AG04450 (cell line): ENCODE data around the gene SNX19. TPM values are rescaled to one million over a fixed set of nuclear protein-coding genes. Genes with fewer than 3 reads are reported as not detected.

Experiments
- CTCF ChIA-PET: fragments of 300-600, 350-600 bp; formaldehyde crosslinking; extraction: SDS; loops from one replicate; lab custom pipeline; 2022; ENCODE audit warnings: antibody characterized with exemption, inconsistent platforms; lab: Charles Lee
- POLR2A ChIA-PET: fragments of 350-600 bp; formaldehyde crosslinking; extraction: SDS; loops from one replicate; lab custom pipeline; 2021; ENCODE audit warnings: antibody characterized with exemption, inconsistent platforms; lab: Yijun Ruan, JAX
- DNase-seq: peaks from one replicate; pipeline ENCODE4 v3.0.0-alpha.2; 2011; ENCODE audit warnings: low read depth, low spot score
- H3K27ac ChIP-seq: one replicate; pipeline ENCODE4 v1.5.1; 2012; ENCODE audit warnings: low read depth, low read length, control low read depth
- H3K27me3 ChIP-seq: one replicate; pipeline ENCODE4 v1.6.0; 2012; ENCODE audit warnings: low read length; ENCODE audit not compliant: control insufficient read depth, insufficient read depth
- H3K4me3 ChIP-seq: 2 replicates; pipeline ENCODE4 v1.5.1; 2011; ENCODE audit warnings: mild to moderate bottlenecking, low read depth, low read length, control low read depth
- H3K9me3 ChIP-seq: 2 replicates; pipeline ENCODE4 v1.5.1; 2012; ENCODE audit warnings: low read length; ENCODE audit not compliant: control insufficient read depth, insufficient read depth
- polyA plus RNA-seq: library from polyadenylated mRNA; depleted of rRNA; stranded (reverse); fragments of >200 nt; gene quantifications from 2 replicates; pipeline ENCODE4 v1.2.3, GENCODE V29; 2011
- TF ChIP-seq, protein P1 (sequence below): IDR thresholded peaks from 2 replicates; pipeline ENCODE4 v1.5.1; 2011; ENCODE audit warnings: low read depth, low read length, control low read depth, inconsistent platforms

Gene SNX19
- polyA plus RNA-seq, 1 experiment, result 64.9 TPM

- CTCF ChIA-PET, result interaction anchor here (1.1 to 1.5 kb wide), 2 partner anchors 23 to 30 kb away, joined by 3 to 4 read pairs; no protein-coding TSS in a partner anchor
- no peak overlapping the region for H3K4me3 ChIP-seq
These were observed 30.8 kb upstream of the SNX19 start for GRCh38 chr11:130947058-130947457.

GRCh38 chr11:130945896-130946295 is 29.6 kb upstream of the SNX19 start:
- H3K4me3 ChIP-seq, result no peak overlapping the region

More at GRCh38 chr11:130947058-130947457, 30.8 kb upstream of the SNX19 start:
- Histone ChIP-seq H3K27me3 (no peaks in the 10 kb centered on the region), H3K9me3 (no peaks in the 10 kb centered on the region), H3K27ac (no peak overlapping the region)
- DNase-seq, result no peak
- POLR2A ChIA-PET, result no interaction called here
- TF ChIP-seq, protein P1, sequence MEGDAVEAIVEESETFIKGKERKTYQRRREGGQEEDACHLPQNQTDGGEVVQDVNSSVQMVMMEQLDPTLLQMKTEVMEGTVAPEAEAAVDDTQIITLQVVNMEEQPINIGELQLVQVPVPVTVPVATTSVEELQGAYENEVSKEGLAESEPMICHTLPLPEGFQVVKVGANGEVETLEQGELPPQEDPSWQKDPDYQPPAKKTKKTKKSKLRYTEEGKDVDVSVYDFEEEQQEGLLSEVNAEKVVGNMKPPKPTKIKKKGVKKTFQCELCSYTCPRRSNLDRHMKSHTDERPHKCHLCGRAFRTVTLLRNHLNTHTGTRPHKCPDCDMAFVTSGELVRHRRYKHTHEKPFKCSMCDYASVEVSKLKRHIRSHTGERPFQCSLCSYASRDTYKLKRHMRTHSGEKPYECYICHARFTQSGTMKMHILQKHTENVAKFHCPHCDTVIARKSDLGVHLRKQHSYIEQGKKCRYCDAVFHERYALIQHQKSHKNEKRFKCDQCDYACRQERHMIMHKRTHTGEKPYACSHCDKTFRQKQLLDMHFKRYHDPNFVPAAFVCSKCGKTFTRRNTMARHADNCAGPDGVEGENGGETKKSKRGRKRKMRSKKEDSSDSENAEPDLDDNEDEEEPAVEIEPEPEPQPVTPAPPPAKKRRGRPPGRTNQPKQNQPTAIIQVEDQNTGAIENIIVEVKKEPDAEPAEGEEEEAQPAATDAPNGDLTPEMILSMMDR, result no peak

DNA sequence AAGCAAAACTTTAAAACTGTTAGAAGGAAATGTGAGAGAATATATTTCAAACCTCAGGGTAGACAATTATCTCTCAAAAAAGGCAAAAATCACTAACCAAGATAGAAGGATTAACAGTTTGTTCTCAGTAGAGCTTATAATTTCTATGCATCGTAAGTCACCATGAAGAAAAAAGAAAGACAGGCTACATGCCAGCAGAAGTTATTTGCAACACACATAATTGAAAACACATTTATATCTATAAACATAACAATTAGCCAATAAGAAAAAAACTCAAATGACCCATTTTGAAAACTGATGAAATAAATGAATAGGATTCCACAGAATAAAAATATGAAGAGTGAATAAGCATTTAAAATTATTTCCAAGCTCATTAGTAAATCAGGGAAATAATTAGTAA is 24.4 kb upstream of the SNX19 start:
- H3K4me3 ChIP-seq, result no peak overlapping the region
- no peak for DNase-seq
- ChIA-PET CTCF (interaction anchor here (1.1 to 3.4 kb wide), 3 partner anchors 17 to 39 kb away, joined by 3 to 9 read pairs (median 3); partner anchors contain the start of gene SNX19), POLR2A (no interaction called here)
- TF ChIP-seq, protein P1, result no peak
- no peaks in the 10 kb centered on the region for H3K9me3 ChIP-seq
- H3K27ac ChIP-seq, result no peak overlapping the region
- H3K27me3 ChIP-seq, result no peaks in the 10 kb centered on the region

More at GRCh38 chr11:130945896-130946295, 29.6 kb upstream of the SNX19 start:
- TF ChIP-seq, protein P1, result no peak
- Histone ChIP-seq H3K27me3 (no peaks in the 10 kb centered on the region), H3K27ac (no peak overlapping the region), H3K9me3 (no peaks in the 10 kb centered on the region)
- CTCF ChIA-PET, result interaction anchor here (0.5 to 1.5 kb wide), 3 partner anchors 9 to 29 kb away, joined by 3 to 4 read pairs (median 3); no protein-coding TSS in a partner anchor
- peak; percentile 61 for DNase-seq
- POLR2A ChIA-PET, result no interaction called here

GRCh38 chr11:130937051-130937450 is 20.8 kb upstream of the SNX19 start:
- TF ChIP-seq, protein P1, result no peak
- Histone ChIP-seq H3K27me3 (no peaks in the 10 kb centered on the region), H3K9me3 (no peaks in the 10 kb centered on the region), H3K27ac (no peak overlapping the region), H3K4me3 (no peak overlapping the region)
- CTCF ChIA-PET, result interaction anchor here (0.7 to 1.5 kb wide), 4 partner anchors 9 to 43 kb away, joined by 3 to 10 read pairs (median 4); no protein-coding TSS in a partner anchor
- DNase-seq, result no peak
- POLR2A ChIA-PET, result no interaction called here

DNA sequence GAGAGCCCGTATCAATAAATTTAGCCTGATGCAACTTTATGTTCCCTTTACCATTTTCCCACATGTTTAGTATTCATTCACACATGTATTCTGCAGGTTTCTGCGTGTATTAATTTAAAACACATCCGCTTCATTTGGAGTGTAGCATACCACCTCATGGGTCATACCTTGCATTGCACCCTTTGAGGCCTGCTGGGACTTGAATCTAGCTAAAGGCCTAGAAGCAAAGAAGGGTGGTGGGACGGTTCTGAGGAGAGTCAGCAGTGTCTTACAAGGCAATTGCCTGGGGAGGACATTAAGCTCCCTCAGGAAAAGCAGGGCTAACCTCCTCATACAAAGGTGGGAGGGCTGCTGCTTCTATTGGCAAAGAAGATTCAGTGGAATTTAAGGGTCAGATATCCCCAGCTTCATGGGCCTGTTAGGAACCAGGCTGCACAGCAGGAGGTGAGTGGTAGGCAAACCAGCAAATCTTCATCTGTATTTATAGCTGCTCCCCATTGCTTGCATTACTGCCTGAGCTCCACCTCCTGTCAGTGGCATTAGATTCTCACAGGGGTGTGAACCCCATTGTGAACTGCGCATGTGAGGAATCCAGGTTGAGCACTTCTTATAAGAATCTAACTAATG is 15.9 kb upstream of the SNX19 start:
- ChIA-PET CTCF (interaction anchor here (0.7 to 2.7 kb wide), 5 partner anchors 8 to 742 kb away, joined by 3 to 12 read pairs (median 4); partner anchors contain the start of gene SNX19), POLR2A (no interaction called here)
- H3K4me3 ChIP-seq, result no peak overlapping the region
- H3K27ac ChIP-seq, result no peak overlapping the region
- no peak for DNase-seq
- no peaks in the 10 kb centered on the region for H3K27me3 ChIP-seq
- TF ChIP-seq, protein P1, result no peak
- H3K9me3 ChIP-seq, result no peaks in the 10 kb centered on the region
